K562 (cell line): ENCODE measurements around the gene BIVM. TPM values are rescaled to one million over a fixed set of nuclear protein-coding genes. Genes with fewer than 3 reads are reported as not detected.

Experiments
- ATAC-seq: fragments of 200-7000 bp; cut with Tn5 transposase; 3 replicates; pipeline ENCODE4 v1.9.1; 2020; ENCODE audit warnings: moderate library complexity
- BruUV-seq: library from RNA; stranded (reverse); fragments of 400-500 nt; replicated peaks from 2 replicates; lab custom pipeline; 2021; lab: Mats Ljungman, UMichigan
- CTCF ChIA-PET: fragments of 300-600 bp; formaldehyde crosslinking; extraction: SDS; loops from one replicate; lab custom pipeline; 2021; ENCODE audit warnings: low intra/inter-chr PET ratio; lab: Yijun Ruan, JAX
- POLR2A ChIA-PET: fragments of 300-600, 350-650 bp; sonication (Branson Sonifier 250); formaldehyde crosslinking; extraction: SDS; loops from one replicate; lab custom pipeline; 2021; ENCODE audit warnings: antibody characterized with exemption, inconsistent platforms; lab: Yijun Ruan, JAX
- DNase-seq, 4 experiments: peaks; one replicate each; pipeline versions ENCODE4 v3.0.0 to v3.0.0-alpha.2; 2011 to 2018; ENCODE audit warnings: low spot score in 3 of 4, mixed read lengths in 3 of 4; ENCODE audit errors: extremely low read depth in 1 of 4
- FAIRE-seq: peaks from 2 replicates; lab custom pipeline; 2011; peaks lifted over from hg19 to GRCh38; lab: Jason Lieb, UNC
- H2AFZ ChIP-seq: 2 replicates; pipeline ENCODE4 v1.6.0; 2011; ENCODE audit warnings: low read depth, low read length, control low read depth, inconsistent platforms
- H3K27ac ChIP-seq: fragments of 200-600 bp; 3 replicates; pipeline ENCODE4 v1.8.0; 2011; ENCODE audit warnings: low read depth, mild to moderate bottlenecking, control low read depth, inconsistent platforms, low read length, moderate library complexity, mixed read lengths; ENCODE audit errors: extremely low read depth
- H3K27me3 ChIP-seq, 2 experiments: fragments of 300-600 bp in 1 of 2; 2 replicates in 1 of 2; 3 replicates in 1 of 2; pipeline versions ENCODE4 v1.6.0 to v1.8.0; 2011; ENCODE audit warnings: inconsistent platforms in 2 of 2, low read length in 2 of 2, mild to moderate bottlenecking in 1 of 2, mixed read lengths in 1 of 2, moderate library complexity in 1 of 2; ENCODE audit not compliant: control insufficient read depth in 2 of 2, insufficient read depth in 2 of 2
- H3K36me3 ChIP-seq: fragments of 300-600 bp; 3 replicates; pipeline ENCODE4 v1.8.0; 2011; ENCODE audit warnings: mild to moderate bottlenecking, low read length, inconsistent platforms; ENCODE audit not compliant: control insufficient read depth, insufficient read depth
- H3K4me1 ChIP-seq, 2 experiments: fragments of 200-600 bp in 1 of 2; replicated peaks in 1 of 2; 2 replicates in 1 of 2; 3 replicates in 1 of 2; pipeline versions ENCODE4 v1.5.1 to v1.8.0; 2011; ENCODE audit warnings: inconsistent platforms in 2 of 2, low read length in 2 of 2, mild to moderate bottlenecking in 1 of 2, mixed read lengths in 1 of 2, moderate library complexity in 1 of 2; ENCODE audit not compliant: control insufficient read depth in 2 of 2, insufficient read depth in 2 of 2
- H3K4me2 ChIP-seq: 2 replicates; pipeline ENCODE4 v1.6.1; 2011; ENCODE audit warnings: low read length, control low read depth, inconsistent platforms, mixed read lengths; ENCODE audit not compliant: insufficient read depth
- H3K4me3 ChIP-seq: fragments of 200-600 bp; sonication (generic), shearing (Covaris generic); 2 replicates; pipeline ENCODE4 v1.5.1; 2016; ENCODE audit warnings: control low read depth, inconsistent platforms
- H3K79me2 ChIP-seq: fragments of 200-600 bp; 3 replicates; pipeline ENCODE4 v1.8.0; 2011; ENCODE audit warnings: low read length, inconsistent platforms; ENCODE audit not compliant: control insufficient read depth, insufficient read depth
- H3K9ac ChIP-seq, 2 experiments: 2 replicates each; pipeline versions ENCODE4 v1.6.0 to v1.6.1; 2011; ENCODE audit warnings: low read depth in 2 of 2, low read length in 2 of 2, control low read depth in 1 of 2, inconsistent platforms in 1 of 2, mild to moderate bottlenecking in 1 of 2, mixed read lengths in 1 of 2; ENCODE audit not compliant: insufficient read depth in 1 of 2
- H3K9me1 ChIP-seq: one replicate; pipeline ENCODE4 v1.6.0; 2011; ENCODE audit warnings: inconsistent platforms, mild to moderate bottlenecking, low read length, moderate library complexity; ENCODE audit not compliant: control insufficient read depth, insufficient read depth
- H3K9me3 ChIP-seq: replicated peaks from 2 replicates; pipeline ENCODE4 v1.5.1; 2011; ENCODE audit warnings: low read depth, low read length, inconsistent platforms; ENCODE audit not compliant: control insufficient read depth, insufficient read depth
- H4K20me1 ChIP-seq: replicated peaks from 2 replicates; pipeline ENCODE4 v1.6.1; 2011; ENCODE audit warnings: low read length, inconsistent platforms, mixed read lengths; ENCODE audit not compliant: control insufficient read depth, insufficient read depth
- ARID1B ChIP-seq: fragments of 450-650 bp; IDR thresholded peaks from 2 replicates; pipeline ENCODE4 v1.6.1; 2016; ENCODE audit warnings: antibody characterized with exemption, mild to moderate bottlenecking, inconsistent platforms
- EZH2 ChIP-seq: IDR thresholded peaks from 2 replicates; pipeline ENCODE4 v1.6.1; 2012; ENCODE audit warnings: low read depth, mild to moderate bottlenecking, inconsistent platforms, low read length, borderline replicate concordance
- MCM5 ChIP-seq: fragments of 450-650 bp; IDR thresholded peaks from 2 replicates; pipeline ENCODE4 v1.6.1; 2016; ENCODE audit warnings: low read depth
- NFXL1 ChIP-seq: fragments of 450-650 bp; formaldehyde crosslinking; IDR thresholded peaks from 2 replicates; pipeline ENCODE4 v1.4.0; 2021; ENCODE audit warnings: mild to moderate bottlenecking
- NR1H2 ChIP-seq: sonication (generic); formaldehyde crosslinking; IDR thresholded peaks from 2 replicates; pipeline ENCODE4 v1.4.0; 2020; ENCODE audit warnings: mild to moderate bottlenecking, missing genetic modification reagents
- POLR2AphosphoS2 ChIP-seq: IDR thresholded peaks from 2 replicates; pipeline ENCODE4 v1.6.1; 2012; ENCODE audit warnings: low read length, improper control_type of control experiment
- TAF1 ChIP-seq: IDR thresholded peaks from 2 replicates; pipeline ENCODE4 v1.6.1; 2011; ENCODE audit warnings: mild to moderate bottlenecking, low read length, moderate library complexity; ENCODE audit not compliant: insufficient read depth, control insufficient read depth, severe bottlenecking; ENCODE audit errors: extremely low read depth
- ZBTB5 ChIP-seq: fragments of 450-650 bp; IDR thresholded peaks from 2 replicates; pipeline ENCODE4 v1.6.1; 2017; ENCODE audit warnings: antibody characterized with exemption
- ZNF407 ChIP-seq: fragments of 450-650 bp; IDR thresholded peaks from 2 replicates; pipeline ENCODE4 v1.6.1; 2016; ENCODE audit warnings: low read depth
- ZNF668 ChIP-seq: fragments of 250-450 bp; sonication (Bioruptor Pico); IDR thresholded peaks from 2 replicates; pipeline ENCODE4 v1.8.0; 2022; ENCODE audit warnings: mild to moderate bottlenecking, inconsistent platforms
- ZNF79 ChIP-seq: fragments of 250-450 bp; sonication (Bioruptor Pico); IDR thresholded peaks from 2 replicates; pipeline ENCODE4 v1.4.0; 2020; ENCODE audit warnings: low read depth, mild to moderate bottlenecking, moderate library complexity
- WGBS: fragments of 100-300 bp; shearing (Covaris generic); methylation state at CpG from one replicate; pipeline ENCODE4 v1.1.6; 2016; ENCODE audit warnings: low coverage, mixed read lengths; ENCODE audit not compliant: insufficient coverage; ENCODE audit errors: missing lambda C conversion rate; 5-methylcytosine and 5-hydroxymethylcytosine counted together
- in situ Hi-C: fragments of 300-500 bp; cut with MboI; formaldehyde crosslinking; loops from 4 replicates; pipeline ENCODE4 v1.15.0; 2018; ENCODE audit warnings: inconsistent platforms, mixed read lengths
- intact Hi-C: fragments of 100-400 bp; cut with micrococcal nuclease; formaldehyde crosslinking; loops from 2 replicates; pipeline ENCODE4 v1.14.2; 2022
- polyA plus RNA-seq, 8 experiments: library from polyadenylated mRNA; depleted of rRNA in 4 of 8; stranded (reverse) in 5 of 8; unstranded in 3 of 8; fragments of >200 nt; fragmentation: Nextera tagmentation in 2 of 8; fragmentation: Illumina TruSeq in 1 of 8; extraction: Ambion mirVana in 2 of 8; extraction: Trizol in 1 of 8; gene quantifications; 2 replicates each; pipeline versions ENCODE4 v1.2.1 to v1.2.3, GENCODE V29; 2011 to 2014; ENCODE audit warnings: inconsistent platforms in 1 of 8, missing spikeins in 1 of 8
- total RNA-seq, 7 experiments: library from RNA; depleted of rRNA in 6 of 7; stranded (reverse); fragments of >200 nt in 6 of 7; fragmentation: Illumina TruSeq in 2 of 7; extraction: Trizol in 2 of 7; gene quantifications; 2 replicates each; pipeline versions ENCODE4 v1.2.1 to v1.2.3, GENCODE V29; 2011 to 2021; ENCODE audit warnings: low replicate concordance in 1 of 7
- TF ChIP-seq, protein P1 (sequence below), 2 experiments: fragments of 450-650 bp; IDR thresholded peaks; 2 replicates each; pipeline ENCODE4 v1.6.1; 2016

The BIVM gene
- total and polyA plus RNA-seq, 9 of the 15 experiments (the other 6 are each of a cell fraction or from before 2014, with no cell fraction given), result 3.6 to 23.1 (median 16.8) TPM

DNA sequence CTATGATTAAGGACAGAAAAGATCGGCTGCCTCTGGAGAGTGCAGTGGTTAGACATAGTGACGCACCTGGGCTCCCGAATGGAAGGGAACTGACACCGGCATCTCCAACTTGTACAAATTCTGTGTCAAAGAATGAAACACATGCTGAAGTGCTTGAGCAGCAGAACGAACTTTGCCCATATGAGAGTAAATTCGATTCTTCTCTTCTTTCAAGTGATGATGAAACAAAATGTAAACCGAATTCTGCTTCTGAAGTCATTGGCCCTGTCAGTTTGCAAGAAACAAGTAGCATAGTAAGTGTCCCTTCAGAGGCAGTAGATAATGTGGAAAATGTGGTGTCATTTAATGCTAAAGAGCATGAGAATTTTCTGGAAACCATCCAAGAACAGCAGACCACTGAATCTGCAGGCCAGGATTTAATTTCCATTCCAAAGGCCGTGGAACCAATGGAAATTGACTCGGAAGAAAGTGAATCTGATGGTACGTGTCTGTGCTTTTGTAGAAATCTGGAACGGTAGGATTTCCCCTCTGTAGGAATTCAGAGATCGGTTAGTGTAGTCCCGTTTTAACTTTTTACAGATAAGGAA is 63.8 kb downstream of the BIVM start:
- H3K79me2 ChIP-seq, result no peaks in the 10 kb centered on the region
- POLR2A ChIA-PET, result no interaction called here
- H3K9me1 ChIP-seq, result no peaks in the 10 kb centered on the region
- intact Hi-C loops, result no loop called here
- FAIRE-seq (no peak), DNase-seq (no peak), ATAC-seq (no peak)
- no peaks in the 10 kb centered on the region for H3K4me1 ChIP-seq
- H3K27me3 ChIP-seq, result no peaks in the 10 kb centered on the region
- no peak overlapping the region for H3K9ac ChIP-seq
- no peaks in the 10 kb centered on the region for H3K9me3 ChIP-seq
- in situ Hi-C loops, result no loop called here
- H3K27ac ChIP-seq, result no peak overlapping the region
- H3K4me2 ChIP-seq, result no peak overlapping the region
- H3K36me3 ChIP-seq, result peaks cover 75% of the 10 kb centered on the region
- CTCF ChIA-PET, result no interaction called here
- 85% methylated on average over 12 of the region's 13 CpGs for WGBS
- BruUV-seq, result no TSS peak
- H3K4me3 ChIP-seq, result no peak overlapping the region
- no peaks in the 10 kb centered on the region for H4K20me1 ChIP-seq
- no peak overlapping the region for H2AFZ ChIP-seq
- TF ChIP-seq ZNF79 (CRISPR knock-in tag) (no peak), EZH2 (no peak), POLR2AphosphoS2 (no peak), ARID1B (no peak), ZNF407 (no peak), ZNF668 (CRISPR knock-in tag) (no peak), TAF1 (no peak), MCM5 (no peak), NFXL1 (CRISPR knock-in tag) (no peak), ZBTB5 (no peak), NR1H2 (CRISPR knock-in tag) (no peak)
- TF ChIP-seq, protein P1, sequence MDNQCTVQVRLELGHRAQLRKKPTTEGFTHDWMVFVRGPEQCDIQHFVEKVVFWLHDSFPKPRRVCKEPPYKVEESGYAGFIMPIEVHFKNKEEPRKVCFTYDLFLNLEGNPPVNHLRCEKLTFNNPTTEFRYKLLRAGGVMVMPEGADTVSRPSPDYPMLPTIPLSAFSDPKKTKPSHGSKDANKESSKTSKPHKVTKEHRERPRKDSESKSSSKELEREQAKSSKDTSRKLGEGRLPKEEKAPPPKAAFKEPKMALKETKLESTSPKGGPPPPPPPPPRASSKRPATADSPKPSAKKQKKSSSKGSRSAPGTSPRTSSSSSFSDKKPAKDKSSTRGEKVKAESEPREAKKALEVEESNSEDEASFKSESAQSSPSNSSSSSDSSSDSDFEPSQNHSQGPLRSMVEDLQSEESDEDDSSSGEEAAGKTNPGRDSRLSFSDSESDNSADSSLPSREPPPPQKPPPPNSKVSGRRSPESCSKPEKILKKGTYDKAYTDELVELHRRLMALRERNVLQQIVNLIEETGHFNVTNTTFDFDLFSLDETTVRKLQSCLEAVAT (IDR thresholded peaks at IDR 0.05), result no peak
